Esophagus muscularis mucosa (tissue), 4 donors: Measurements from ENCODE around the gene GRID1. TPM values are rescaled to one million over a fixed set of nuclear protein-coding genes. Genes with fewer than 3 reads are reported as not detected.

ENCODE experiments used
- DNase-seq: peaks from one replicate; pipeline ENCODE4 v3.0.0-alpha.2; 2017; ENCODE audit errors: extremely low spot score
- H3K27ac ChIP-seq, 4 donors: fragments of 200-600 bp; sonication (generic); replicated peaks in 1 of 4; 1 replicate in 3 of 4; 2 replicates in 1 of 4; pipeline ENCODE4 v1.5.1; 2016 to 2019; ENCODE audit warnings: mild to moderate bottlenecking in 1 of 4
- H3K27me3 ChIP-seq, 4 donors: fragments of 200-600 bp; sonication (generic); one replicate each; pipeline versions ENCODE4 v1.5.1 to v1.6.0; 2016 to 2019
- H3K36me3 ChIP-seq, 4 donors: fragments of 200-600 bp; sonication (generic); one replicate each; pipeline ENCODE4 v1.5.1; 2016 to 2019
- H3K4me1 ChIP-seq, 4 donors: fragments of 200-600 bp; sonication (generic); one replicate each; pipeline ENCODE4 v1.5.1; 2016 to 2019
- H3K4me3 ChIP-seq, 4 donors: fragments of 200-600 bp; sonication (generic); 1 replicate in 2 of 4; 2 replicates in 2 of 4; pipeline ENCODE4 v1.5.1; 2016 to 2019; ENCODE audit warnings: mild to moderate bottlenecking in 4 of 4, moderate library complexity in 1 of 4
- H3K9me3 ChIP-seq, 4 donors: fragments of 200-600 bp; sonication (generic); 1 replicate in 3 of 4; 2 replicates in 1 of 4; pipeline ENCODE4 v1.5.1; 2016 to 2019
- CTCF ChIP-seq, 3 experiments: fragments of 200-600 bp in 2 of 3; fragments of 450-650 bp in 1 of 3; sonication (generic) in 2 of 3; IDR thresholded peaks; one replicate each; pipeline ENCODE4 v1.5.1; 2017 to 2019; ENCODE audit warnings: antibody characterized with exemption in 3 of 3, mild to moderate bottlenecking in 2 of 3, moderate library complexity in 1 of 3
- EP300 ChIP-seq: sonication (generic); formaldehyde crosslinking; IDR thresholded peaks from one replicate; pipeline ENCODE4 v1.6.1; 2017; ENCODE audit warnings: antibody characterized with exemption
- POLR2A ChIP-seq: fragments of 450-650 bp; IDR thresholded peaks from one replicate; pipeline ENCODE4 v1.6.1; 2017; ENCODE audit warnings: antibody characterized with exemption, moderate library complexity, mild to moderate bottlenecking, low read depth
- POLR2AphosphoS5 ChIP-seq, 2 donors: sonication (generic); formaldehyde crosslinking; IDR thresholded peaks; one replicate each; pipeline ENCODE4 v1.6.1; 2017; ENCODE audit warnings: antibody characterized with exemption in 2 of 2
- WGBS: methylation state at CpG from one replicate; pipeline ENCODE4 v1.1.5; 2018; 5-methylcytosine and 5-hydroxymethylcytosine counted together
- intact Hi-C: fragments of 100-400 bp; cut with DNase I; formaldehyde crosslinking; loops from one replicate; pipeline ENCODE4 v1.15.1; 2023
- total RNA-seq, 4 donors: library from RNA; depleted of rRNA; stranded (reverse); fragments of >200 nt; gene quantifications; one replicate each; pipeline versions ENCODE4 v1.1.0 to v1.2.1, GENCODE V29; 2016

The GRID1 gene
- total RNA-seq, 4 donors from 2014 or later: under 0.01 to 1.3 (median 1.1) TPM

- intact Hi-C loops: no loop called here
- 87% methylated on average over 2 of the region's 2 CpGs for WGBS
- Histone ChIP-seq H3K4me1 (no peaks in the 10 kb centered on the region), H3K27ac (no peak overlapping the region), H3K36me3 (no peaks in the 10 kb centered on the region), H3K27me3 (no peaks in the 10 kb centered on the region), H3K9me3 (peaks cover 0 to 45% (median 33%) of the 10 kb centered on the region in 4 donors), H3K4me3 (no peak overlapping the region)
- DNase-seq: no peak
- TF ChIP-seq EP300 (no peak), CTCF (IDR thresholded peaks at IDR 0.05) (no peak), POLR2AphosphoS5 (IDR thresholded peaks at IDR 0.05) (no peak), POLR2A (no peak)
These were observed 555.2 kb downstream of the GRID1 start for GRCh38 chr10:85811405-85811804.

GRCh38 chr10:85810674-85811073 lies 555.9 kb downstream of the GRID1 start:
- intact Hi-C loops: no loop called here
- Histone ChIP-seq H3K4me3 (no peak overlapping the region), H3K4me1 (no peaks in the 10 kb centered on the region), H3K9me3 (peaks cover 0 to 45% (median 33%) of the 10 kb centered on the region in 4 donors), H3K27ac (no peak overlapping the region), H3K27me3 (no peaks in the 10 kb centered on the region), H3K36me3 (no peaks in the 10 kb centered on the region)
- DNase-seq: no peak
- TF ChIP-seq POLR2AphosphoS5 (IDR thresholded peaks at IDR 0.05) (no peak), EP300 (no peak), POLR2A (no peak), CTCF (IDR thresholded peaks at IDR 0.05) (no peak)
- no CpG with 5 or more reads among the region's 1 CpG for WGBS

- WGBS: 66% methylated on average over 3 of the region's 3 CpGs
- Histone ChIP-seq H3K27me3 (no peaks in the 10 kb centered on the region), H3K36me3 (no peaks in the 10 kb centered on the region), H3K4me1 (peaks cover 0 to 20% (median 16%) of the 10 kb centered on the region in 4 donors), H3K9me3 (no peaks in the 10 kb centered on the region), H3K27ac (no peak overlapping the region), H3K4me3 (no peak overlapping the region)
- no peak for DNase-seq
- intact Hi-C loops: no loop called here
- TF ChIP-seq POLR2A: no peak
- no peak for TF ChIP-seq CTCF (IDR thresholded peaks at IDR 0.05)
- no peak for TF ChIP-seq POLR2AphosphoS5 (IDR thresholded peaks at IDR 0.05)
- no peak for TF ChIP-seq EP300
These were observed 571.1 kb downstream of the GRID1 start for GRCh38 chr10:85795460-85795859.

- H3K27me3 ChIP-seq: no peaks in the 10 kb centered on the region
These were observed 572.0 kb downstream of the GRID1 start for GRCh38 chr10:85794553-85794952.

More at GRCh38 chr10:85794553-85794952, 572.0 kb downstream of the GRID1 start:
- intact Hi-C loops: no loop called here
- Histone ChIP-seq H3K4me3 (no peak overlapping the region), H3K27ac (no peak overlapping the region), H3K4me1 (peaks cover 0 to 26% (median 16%) of the 10 kb centered on the region in 4 donors), H3K9me3 (no peaks in the 10 kb centered on the region), H3K36me3 (no peaks in the 10 kb centered on the region)
- 64% methylated on average over 2 of the region's 2 CpGs for WGBS
- TF ChIP-seq POLR2AphosphoS5 (IDR thresholded peaks at IDR 0.05) (no peak), CTCF (IDR thresholded peaks at IDR 0.05) (no peak), EP300 (no peak), POLR2A (no peak)
- no peak for DNase-seq
